HUDEP-2 (cell line): Measurements from ENCODE around the gene MOV10.
"Not testable (repeated sequence)": the region's sequence is repeated elsewhere in the genome, so short reads cannot be mapped to it uniquely, and the experiment has no call there.

Source experiments
- DNase-seq, 76 experiments: peaks; one replicate each; lab custom pipeline; 2025; ENCODE audit not compliant: unreplicated experiment in 76 of 76; lab: John Stamatoyannopoulos, UW

MOV10 gene

DNA sequence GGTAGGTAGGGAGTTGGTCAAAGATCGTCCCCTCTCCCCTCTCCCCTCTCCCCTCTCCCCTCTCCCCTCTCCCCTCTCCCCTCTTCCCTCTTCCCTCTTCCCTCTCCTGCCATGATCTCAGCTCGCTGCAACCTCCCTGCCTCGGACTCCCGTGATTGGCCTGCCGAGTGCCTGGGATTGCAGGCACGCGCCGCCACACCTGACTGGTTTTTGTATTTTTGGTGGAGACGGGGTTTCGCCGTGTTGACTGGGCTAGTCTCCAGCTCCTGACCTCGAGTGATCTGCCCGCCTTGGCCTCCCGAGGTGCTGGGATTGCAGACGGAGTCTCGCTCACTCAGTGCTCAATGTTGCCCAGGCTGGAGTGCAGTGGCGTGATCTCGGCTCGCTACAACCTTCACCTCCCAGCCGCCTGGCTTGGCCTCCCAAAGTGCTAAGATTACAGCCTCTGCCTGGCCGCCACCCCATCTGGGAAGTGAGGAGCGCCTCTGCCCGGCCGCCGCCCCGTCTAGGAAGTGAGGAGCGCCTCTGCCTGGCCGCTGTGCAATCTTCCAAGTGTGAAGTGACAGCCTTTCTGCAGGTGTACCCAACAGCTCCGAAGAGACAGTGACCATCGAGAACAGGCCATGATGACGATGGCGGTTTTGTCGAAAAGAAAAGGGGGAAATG lies 54.0 kb downstream of the MOV10 start:
- not testable (repeated sequence) for DNase-seq

DNA sequence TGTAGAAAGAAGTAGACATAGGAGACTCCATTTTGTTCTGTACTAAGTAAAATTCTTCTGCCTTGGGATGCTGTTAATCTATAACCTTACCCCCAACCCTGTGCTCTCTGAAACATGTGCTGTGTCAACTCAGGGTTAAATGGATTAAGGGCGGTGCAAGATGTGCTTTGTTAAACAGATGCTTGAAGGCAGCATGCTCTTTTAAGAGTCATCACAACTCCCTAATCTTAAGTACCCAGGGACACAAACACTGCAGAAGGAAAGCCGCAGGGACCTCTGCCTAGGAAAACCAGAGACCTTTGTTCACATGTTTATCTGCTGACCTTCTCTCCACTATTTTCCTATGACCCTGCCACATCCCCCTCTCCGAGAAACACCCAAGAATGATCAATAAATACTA lies 54.6 kb downstream of the MOV10 start:
- not testable (repeated sequence) for DNase-seq

DNA sequence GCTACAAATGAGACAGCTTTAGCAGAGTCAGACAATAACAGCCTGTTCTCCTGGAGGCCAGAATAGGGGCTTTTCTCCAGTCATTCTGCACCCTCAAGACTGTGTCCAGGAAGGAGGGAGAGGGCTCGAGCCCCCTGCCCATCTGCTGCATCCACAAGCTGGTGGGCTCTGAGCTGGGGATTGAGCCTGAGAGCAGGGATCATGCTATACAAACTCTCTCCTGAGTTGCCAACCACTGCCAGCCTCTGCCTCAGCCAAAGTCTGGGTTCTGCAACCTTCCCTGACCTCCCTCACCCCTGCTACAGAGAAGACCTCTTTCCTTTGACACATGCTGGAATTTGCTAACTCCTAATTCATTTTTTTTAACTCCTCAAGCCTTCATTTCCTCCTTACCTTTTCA lies 55.5 kb downstream of the MOV10 start:
- no peak for DNase-seq

DNA sequence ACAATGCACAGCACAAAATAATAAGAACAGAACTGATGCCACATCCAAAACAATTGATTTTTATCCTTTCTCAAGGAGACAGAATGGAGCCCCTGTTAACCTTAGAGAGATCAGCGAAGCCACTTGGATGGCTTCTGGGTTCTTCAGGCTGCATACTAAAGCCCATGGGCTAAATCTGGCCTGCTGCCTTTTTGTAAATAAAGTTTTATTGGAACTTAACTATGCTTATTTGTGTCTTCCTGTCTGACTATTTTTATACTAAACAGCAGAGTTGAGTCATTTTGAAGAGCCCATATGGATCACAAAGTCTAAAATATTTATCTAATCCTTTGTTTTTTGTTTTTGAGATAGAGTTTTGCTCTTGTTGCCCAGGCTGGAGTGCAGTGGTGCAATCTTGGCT lies 57.0 kb downstream of the MOV10 start:
- DNase-seq: no peak

DNA sequence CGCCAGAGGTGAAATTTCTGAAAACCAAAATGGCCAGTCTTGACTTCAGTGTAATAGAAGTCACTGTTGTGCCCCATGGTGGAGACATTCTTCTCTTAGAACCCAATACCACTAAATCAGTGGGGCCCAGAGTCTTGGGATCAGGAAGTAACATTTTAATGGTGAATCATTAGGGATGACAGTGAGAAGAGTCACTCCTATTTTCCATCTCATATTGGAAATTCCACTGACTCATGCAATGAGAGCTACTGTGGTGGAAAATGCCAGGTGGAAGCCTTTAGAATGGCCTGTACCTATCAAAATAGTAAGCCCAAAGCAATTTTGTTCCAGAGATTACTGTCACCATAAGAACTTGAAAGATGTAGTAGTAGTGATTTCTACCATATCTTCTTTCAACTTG lies 61.3 kb downstream of the MOV10 start:
- no peak for DNase-seq

DNA sequence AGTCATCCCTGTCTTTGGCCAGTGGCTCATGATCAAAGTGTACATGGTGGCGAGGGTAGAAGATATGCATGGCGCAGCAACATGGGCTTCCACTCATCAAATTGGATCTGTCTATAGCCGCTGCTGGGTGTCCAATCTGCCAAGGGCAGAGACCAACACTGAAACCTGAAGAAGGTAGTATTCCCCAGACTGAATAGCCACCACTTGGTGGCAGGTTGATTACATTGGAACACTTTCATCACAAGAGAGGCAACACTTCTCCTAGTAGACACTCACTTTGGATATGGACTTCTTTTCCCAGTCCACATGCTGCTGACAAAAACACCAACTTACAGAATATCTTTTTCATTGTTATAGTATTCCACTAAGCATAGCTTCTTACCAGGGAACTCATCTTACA lies 63.1 kb downstream of the MOV10 start:
- DNase-seq: no peak

DNA sequence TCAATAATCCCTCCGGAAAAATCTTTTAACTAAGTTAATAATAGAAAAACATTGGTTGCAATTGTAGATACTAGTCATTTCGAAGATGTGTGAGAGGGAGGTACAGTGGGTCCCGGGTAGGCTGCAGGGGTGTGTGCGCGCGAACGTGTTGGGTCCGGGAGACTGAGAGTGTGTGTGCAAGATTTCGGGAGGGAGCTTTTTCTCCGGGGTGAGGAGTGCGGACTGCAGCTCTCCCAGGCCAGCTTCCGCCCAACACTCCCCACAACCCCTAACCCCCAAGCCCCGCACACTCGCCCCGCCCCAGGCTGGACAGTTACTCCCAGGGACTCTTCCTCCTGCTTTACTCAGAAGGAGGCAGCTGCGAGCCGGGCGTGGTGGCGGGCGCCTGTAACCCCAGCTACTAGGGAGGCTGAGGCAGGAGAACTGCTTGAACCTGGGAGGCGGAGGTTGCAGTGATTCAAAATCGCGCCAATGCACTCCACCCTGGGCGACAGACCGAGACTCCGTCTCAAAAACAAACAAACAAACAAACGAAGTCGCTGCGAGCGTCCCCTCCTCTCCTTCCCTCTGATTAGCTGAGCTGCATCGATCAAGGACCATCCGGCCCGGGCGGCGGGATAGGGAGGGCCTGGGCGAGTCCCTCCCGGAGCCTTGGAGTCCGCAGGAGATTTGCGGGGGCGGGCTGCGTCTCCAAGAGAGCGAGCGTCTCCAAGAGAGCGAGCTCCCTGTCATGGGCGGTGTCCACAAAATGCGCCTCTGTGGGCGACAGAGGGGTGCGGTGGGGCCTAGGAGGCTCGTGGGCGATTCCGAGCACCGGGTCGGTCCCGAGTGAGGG lies 68.9 kb downstream of the MOV10 start:
- DNase-seq: no peak

DNA sequence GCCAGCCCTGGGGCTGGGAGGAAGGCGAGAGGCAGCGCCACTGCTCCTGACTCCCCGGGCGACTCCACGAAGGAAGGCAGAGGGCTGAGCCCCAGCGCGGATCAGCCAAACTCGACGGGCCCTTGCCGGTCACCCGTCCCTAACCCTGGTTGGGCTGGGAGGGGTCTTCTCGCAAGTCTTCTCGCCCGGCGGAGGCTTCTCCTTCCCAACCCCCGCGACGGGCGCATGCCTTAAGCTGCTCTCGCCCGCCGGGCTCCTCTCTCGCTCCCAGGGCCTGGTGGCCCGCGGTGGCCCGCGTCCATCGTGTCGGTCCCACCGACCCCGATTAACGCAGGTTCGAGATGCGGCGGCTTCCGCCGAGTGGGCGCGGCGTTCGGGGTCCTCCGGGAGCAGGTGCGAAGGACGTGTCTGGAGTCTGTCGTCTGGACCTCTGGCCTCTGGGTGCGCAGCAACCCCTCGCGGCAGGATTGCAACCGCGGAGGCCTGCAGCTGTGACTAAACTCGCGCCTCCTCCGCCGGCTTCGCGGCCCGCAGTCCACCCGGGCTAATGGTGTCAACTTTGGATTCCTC lies 69.6 kb downstream of the MOV10 start:
- DNase-seq: peak in 1 of 76 experiments; percentile 2

DNA sequence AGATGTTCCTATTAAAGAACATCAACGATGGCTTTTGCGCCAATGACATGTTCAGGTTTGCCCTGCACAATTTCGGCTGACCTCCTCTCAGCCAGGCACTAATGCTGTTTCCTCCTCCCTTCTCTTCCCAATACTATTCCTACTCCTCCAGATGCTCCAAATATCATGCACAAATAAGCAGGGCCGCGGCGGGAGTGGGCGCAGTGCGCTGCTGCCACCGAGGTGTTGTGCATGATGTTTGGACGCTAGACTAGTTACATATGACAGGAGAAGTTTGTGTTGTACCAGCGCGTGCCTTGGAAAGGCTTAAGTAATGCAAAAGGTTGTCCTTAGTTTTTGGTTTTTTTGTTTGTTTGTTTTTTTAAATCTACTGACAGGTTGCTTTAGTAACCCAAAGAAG lies 73.9 kb downstream of the MOV10 start:
- no peak for DNase-seq
